HepG2 (cell line): Measurements from ENCODE around the gene MPI. TPM values are rescaled to one million over a fixed set of nuclear protein-coding genes. Genes with fewer than 3 reads are reported as not detected.

Source experiments
- ATAC-seq: fragments of 200-7000 bp; cut with Tn5 transposase; 3 replicates; pipeline ENCODE4 v1.9.1; 2020; ENCODE audit warnings: mild to moderate bottlenecking, moderate library complexity
- BruUV-seq: library from RNA; stranded (reverse); fragments of 400-500 nt; replicated peaks from 2 replicates; lab custom pipeline; 2021; lab: Mats Ljungman, UMichigan
- CTCF ChIA-PET: fragments of 300-600 bp; formaldehyde crosslinking; extraction: SDS; loops from one replicate; lab custom pipeline; 2021; ENCODE audit warnings: low total read pairs, inconsistent platforms, low intra/inter-chr PET ratio; lab: Yijun Ruan, JAX
- POLR2A ChIA-PET: fragments of 350-600 bp; sonication (Branson Sonifier 250); formaldehyde crosslinking; loops from one replicate; lab custom pipeline; 2020; ENCODE audit warnings: antibody characterized with exemption, inconsistent platforms; lab: Yijun Ruan, JAX
- DNase-seq: peaks from one replicate; pipeline ENCODE4 v3.0.0-alpha.2; 2015; ENCODE audit warnings: low spot score
- FAIRE-seq: peaks from 3 replicates; lab custom pipeline; 2011; peaks lifted over from hg19 to GRCh38; lab: Jason Lieb, UNC
- H2AFZ ChIP-seq: one replicate; pipeline ENCODE4 v1.6.1; 2011; ENCODE audit warnings: low read length, inconsistent platforms
- H3K27ac ChIP-seq: fragments of 300-600 bp; 3 replicates; pipeline ENCODE4 v1.8.0; 2011; ENCODE audit warnings: mixed run types, mild to moderate bottlenecking, mixed read lengths, low read length, inconsistent platforms; ENCODE audit not compliant: insufficient read depth; ENCODE audit errors: extremely low read length
- H3K27me3 ChIP-seq, 2 experiments: fragments of 200-600 bp in 1 of 2; 2 replicates in 1 of 2; 3 replicates in 1 of 2; pipeline versions ENCODE4 v1.6.0 to v1.8.0; 2011; ENCODE audit warnings: low read length in 2 of 2, mild to moderate bottlenecking in 2 of 2, moderate library complexity in 2 of 2, inconsistent platforms in 1 of 2; ENCODE audit not compliant: insufficient read depth in 2 of 2, control insufficient read depth in 1 of 2
- H3K36me3 ChIP-seq, 2 experiments: fragments of 200-600 bp in 1 of 2; replicated peaks in 1 of 2; 2 replicates in 1 of 2; 3 replicates in 1 of 2; pipeline versions ENCODE4 v1.5.1 to v1.8.0; 2011; ENCODE audit warnings: low read length in 2 of 2, inconsistent platforms in 1 of 2; ENCODE audit not compliant: insufficient read depth in 2 of 2, control insufficient read depth in 1 of 2
- H3K4me1 ChIP-seq: 2 replicates; pipeline ENCODE4 v1.5.1; 2012; ENCODE audit warnings: low read length, inconsistent platforms; ENCODE audit not compliant: insufficient read depth
- H3K4me2 ChIP-seq: 2 replicates; pipeline ENCODE4 v1.6.0; 2011; ENCODE audit warnings: low read depth, low read length, inconsistent platforms
- H3K4me3 ChIP-seq, 3 experiments: fragments of 200-600 bp in 1 of 3; sonication (generic), shearing (Covaris generic) in 1 of 3; replicated peaks in 1 of 3; 2 replicates each; pipeline ENCODE4 v1.5.1; 2011 to 2016; ENCODE audit warnings: low read length in 3 of 3, inconsistent platforms in 2 of 3, low read depth in 2 of 3, mild to moderate bottlenecking in 2 of 3, control low read depth in 1 of 3, mixed read lengths in 1 of 3; ENCODE audit not compliant: insufficient read depth in 1 of 3
- H3K79me2 ChIP-seq: one replicate; pipeline ENCODE4 v1.6.1; 2011; ENCODE audit warnings: low read length, inconsistent platforms; ENCODE audit not compliant: insufficient read depth
- H3K9ac ChIP-seq: 2 replicates; pipeline ENCODE4 v1.6.0; 2011; ENCODE audit warnings: mild to moderate bottlenecking, low read depth, low read length, inconsistent platforms; ENCODE audit not compliant: insufficient read depth
- H3K9me3 ChIP-seq: 2 replicates; pipeline ENCODE4 v1.5.1; 2012; ENCODE audit warnings: mild to moderate bottlenecking, low read length
- H4K20me1 ChIP-seq: 2 replicates; pipeline ENCODE4 v1.6.0; 2011; ENCODE audit warnings: inconsistent platforms, mild to moderate bottlenecking, low read length, moderate library complexity; ENCODE audit not compliant: insufficient read depth
- FOXA1 ChIP-seq, 2 experiments: fragments of 450-650 bp in 1 of 2; sonication (generic) in 1 of 2; formaldehyde crosslinking in 1 of 2; IDR thresholded peaks; 2 replicates each; pipeline versions ENCODE4 v1.4.0 to v1.6.1; 2016 to 2020; ENCODE audit warnings: missing genetic modification reagents in 1 of 2
- MED8 ChIP-seq: sonication (generic); formaldehyde crosslinking; IDR thresholded peaks from 2 replicates; pipeline ENCODE4 v1.8.1; 2023; ENCODE audit warnings: mild to moderate bottlenecking, missing genetic modification reagents; ENCODE audit not compliant: insufficient replicate concordance
- PAWR ChIP-seq: sonication (generic); formaldehyde crosslinking; IDR thresholded peaks from 2 replicates; pipeline ENCODE4 v1.4.0; 2020; ENCODE audit warnings: missing genetic modification reagents, mild to moderate bottlenecking, borderline replicate concordance
- SRSF4 ChIP-seq: fragments of 200-400 bp; formaldehyde crosslinking; IDR thresholded peaks from one replicate; pipeline ENCODE4 v1.6.1; 2018; ENCODE audit warnings: mild to moderate bottlenecking, low read depth, low read length, moderate library complexity; ENCODE audit not compliant: poor library complexity, severe bottlenecking
- SRSF9 ChIP-seq: fragments of 200-400 bp; formaldehyde crosslinking; IDR thresholded peaks from 2 replicates; pipeline ENCODE4 v1.6.1; 2018; ENCODE audit warnings: borderline replicate concordance, mild to moderate bottlenecking, low read depth, low read length; ENCODE audit not compliant: insufficient read depth, poor library complexity, severe bottlenecking
- SSRP1 ChIP-seq: IDR thresholded peaks from 2 replicates; pipeline ENCODE4 v1.6.1; 2016; ENCODE audit warnings: control low read depth
- TOPORS ChIP-seq: sonication (generic); formaldehyde crosslinking; IDR thresholded peaks from 2 replicates; pipeline ENCODE4 v1.8.0; 2023; ENCODE audit warnings: mild to moderate bottlenecking, missing genetic modification reagents
- ZNF33A ChIP-seq: sonication (generic); formaldehyde crosslinking; IDR thresholded peaks from 2 replicates; pipeline ENCODE4 v1.5.1; 2020; ENCODE audit warnings: missing genetic modification reagents, mild to moderate bottlenecking, moderate library complexity, borderline replicate concordance
- WGBS: methylation state at CpG from one replicate; pipeline ENCODE4 v1.1.6; 2017; ENCODE audit warnings: low lambda C conversion rate; 5-methylcytosine and 5-hydroxymethylcytosine counted together
- in situ Hi-C: cut with HindIII; loops from 2 replicates; pipeline ENCODE4 v1.10.0; 2017; ENCODE audit warnings: low pct_unique_long_range_greater_than_20kb; ENCODE audit not compliant: extremely low pct_ligation_motif_present
- intact Hi-C: fragments of 100-400 bp; cut with micrococcal nuclease; formaldehyde crosslinking; loops from one replicate; pipeline ENCODE4 v1.10.0; 2022; ENCODE audit not compliant: unreplicated experiment
- polyA plus RNA-seq, 8 experiments: library from polyadenylated mRNA; depleted of rRNA in 3 of 8; stranded (reverse) in 7 of 8; unstranded in 1 of 8; fragments of >200 nt; fragmentation: Illumina TruSeq in 4 of 8; extraction: Trizol in 4 of 8; gene quantifications; 2 replicates each; pipeline versions ENCODE4 v1.2.1 to v1.2.3, GENCODE V29; 2011 to 2016; ENCODE audit warnings: low read depth in 4 of 8, missing spikeins in 1 of 8, mixed read lengths in 1 of 8; ENCODE audit not compliant: insufficient read depth in 1 of 8
- total RNA-seq, 5 experiments: library from RNA; depleted of rRNA; stranded (reverse); fragments of >200 nt; fragmentation: Illumina TruSeq; extraction: Trizol; gene quantifications; 2 replicates each; pipeline ENCODE4 v1.2.3, GENCODE V29; 2016; ENCODE audit warnings: low read depth in 1 of 5
- TF ChIP-seq, protein P1 (sequence below): sonication (generic); formaldehyde crosslinking; IDR thresholded peaks from 2 replicates; pipeline ENCODE4 v1.8.1; 2023; ENCODE audit warnings: mild to moderate bottlenecking, missing genetic modification reagents
- TF ChIP-seq, protein P2 (sequence below): sonication (generic); formaldehyde crosslinking; IDR thresholded peaks from 2 replicates; pipeline ENCODE4 v1.4.0; 2020; ENCODE audit warnings: missing genetic modification reagents
- TF ChIP-seq, protein P3 (sequence below): IDR thresholded peaks from 2 replicates; pipeline ENCODE4 v1.6.1; 2016; ENCODE audit warnings: missing genetic modification reagents, missing compliant biosample characterization
- TF ChIP-seq, protein P4 (sequence below): sonication (generic); formaldehyde crosslinking; IDR thresholded peaks from 2 replicates; pipeline ENCODE4 v1.8.1; 2023; ENCODE audit warnings: missing genetic modification reagents, mild to moderate bottlenecking, borderline replicate concordance
- TF ChIP-seq, protein P5 (sequence below): sonication (generic); formaldehyde crosslinking; IDR thresholded peaks from 2 replicates; pipeline ENCODE4 v1.4.0; 2020; ENCODE audit warnings: mild to moderate bottlenecking, missing genetic modification reagents, borderline replicate concordance

MPI gene
- total and polyA plus RNA-seq, 2 of the 13 experiments (the other 11 are each of a cell fraction or from before 2014, with no cell fraction given): 36.9 to 63.5 TPM

DNA sequence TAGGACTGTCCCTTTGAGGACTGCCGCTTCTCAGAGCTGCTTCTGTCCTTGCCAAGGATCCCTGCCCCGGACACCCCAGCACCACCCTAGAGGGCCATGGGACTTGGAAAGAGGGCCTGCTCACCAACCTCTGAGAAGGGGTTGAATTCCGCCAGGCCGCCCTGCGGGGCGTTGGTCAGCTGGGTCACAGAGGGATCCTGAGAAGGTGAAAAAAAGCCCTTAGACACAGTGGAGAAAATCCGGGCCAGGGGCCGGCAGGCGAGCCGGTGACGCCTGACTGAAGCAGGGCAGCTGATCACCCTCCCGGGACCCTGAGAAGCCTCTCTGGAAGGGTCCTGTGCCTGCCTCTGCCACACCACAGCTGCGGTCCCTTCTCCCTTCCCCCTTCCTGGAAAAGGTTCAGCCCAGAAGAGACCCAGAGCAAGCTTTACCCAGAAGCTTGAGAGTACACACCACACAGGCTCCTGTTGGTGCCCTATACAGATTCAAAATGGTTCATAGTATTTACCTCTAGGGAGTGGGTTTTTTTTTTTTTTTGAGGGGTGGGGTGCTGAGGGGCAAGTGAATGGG is 35.3 kb upstream of the MPI start:
- Histone ChIP-seq H2AFZ (no peak overlapping the region), H3K27me3 (no peaks in the 10 kb centered on the region), H3K9me3 (no peaks in the 10 kb centered on the region), H3K4me1 (peaks cover 31% of the 10 kb centered on the region), H3K4me2 (no peak overlapping the region), H4K20me1 (0 out of 2 replicates have a peak, but pooled peaks cover 3% of the 10 kb centered on the region), H3K9ac (no peak overlapping the region), H3K79me2 (peaks cover 12% of the 10 kb centered on the region), H3K27ac (no peak overlapping the region), H3K36me3 (peaks cover 22 to 50% of the 10 kb centered on the region in 2 experiments; a peak in 4 of 5 replicates), H3K4me3 (no peak overlapping the region)
- in situ Hi-C loops (no loop called here), intact Hi-C loops (no loop called here)
- WGBS: over 99% methylated on average over 11 of the region's 13 CpGs
- POLR2A ChIA-PET: no interaction called here
- no peak for FAIRE-seq
- ATAC-seq: no peak
- CTCF ChIA-PET: no interaction called here
- no TSS peak for BruUV-seq
- no peak for DNase-seq
- TF ChIP-seq TOPORS (CRISPR knock-in tag) (no peak), ZNF33A (no peak), SSRP1 (CRISPR knock-in tag) (no peak), SRSF4 (no peak), FOXA1 (IDR thresholded peaks at IDR 0.05) (no peak), FOXA1 (CRISPR knock-in tag; IDR thresholded peaks at IDR 0.05) (no peak), SRSF9 (no peak), MED8 (CRISPR knock-in tag) (no peak), PAWR (CRISPR knock-in tag) (no peak)
- TF ChIP-seq, protein P1, sequence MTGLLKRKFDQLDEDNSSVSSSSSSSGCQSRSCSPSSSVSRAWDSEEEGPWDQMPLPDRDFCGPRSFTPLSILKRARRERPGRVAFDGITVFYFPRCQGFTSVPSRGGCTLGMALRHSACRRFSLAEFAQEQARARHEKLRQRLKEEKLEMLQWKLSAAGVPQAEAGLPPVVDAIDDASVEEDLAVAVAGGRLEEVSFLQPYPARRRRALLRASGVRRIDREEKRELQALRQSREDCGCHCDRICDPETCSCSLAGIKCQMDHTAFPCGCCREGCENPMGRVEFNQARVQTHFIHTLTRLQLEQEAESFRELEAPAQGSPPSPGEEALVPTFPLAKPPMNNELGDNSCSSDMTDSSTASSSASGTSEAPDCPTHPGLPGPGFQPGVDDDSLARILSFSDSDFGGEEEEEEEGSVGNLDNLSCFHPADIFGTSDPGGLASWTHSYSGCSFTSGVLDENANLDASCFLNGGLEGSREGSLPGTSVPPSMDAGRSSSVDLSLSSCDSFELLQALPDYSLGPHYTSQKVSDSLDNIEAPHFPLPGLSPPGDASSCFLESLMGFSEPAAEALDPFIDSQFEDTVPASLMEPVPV (CRISPR knock-in tag): no peak
- TF ChIP-seq, protein P2, sequence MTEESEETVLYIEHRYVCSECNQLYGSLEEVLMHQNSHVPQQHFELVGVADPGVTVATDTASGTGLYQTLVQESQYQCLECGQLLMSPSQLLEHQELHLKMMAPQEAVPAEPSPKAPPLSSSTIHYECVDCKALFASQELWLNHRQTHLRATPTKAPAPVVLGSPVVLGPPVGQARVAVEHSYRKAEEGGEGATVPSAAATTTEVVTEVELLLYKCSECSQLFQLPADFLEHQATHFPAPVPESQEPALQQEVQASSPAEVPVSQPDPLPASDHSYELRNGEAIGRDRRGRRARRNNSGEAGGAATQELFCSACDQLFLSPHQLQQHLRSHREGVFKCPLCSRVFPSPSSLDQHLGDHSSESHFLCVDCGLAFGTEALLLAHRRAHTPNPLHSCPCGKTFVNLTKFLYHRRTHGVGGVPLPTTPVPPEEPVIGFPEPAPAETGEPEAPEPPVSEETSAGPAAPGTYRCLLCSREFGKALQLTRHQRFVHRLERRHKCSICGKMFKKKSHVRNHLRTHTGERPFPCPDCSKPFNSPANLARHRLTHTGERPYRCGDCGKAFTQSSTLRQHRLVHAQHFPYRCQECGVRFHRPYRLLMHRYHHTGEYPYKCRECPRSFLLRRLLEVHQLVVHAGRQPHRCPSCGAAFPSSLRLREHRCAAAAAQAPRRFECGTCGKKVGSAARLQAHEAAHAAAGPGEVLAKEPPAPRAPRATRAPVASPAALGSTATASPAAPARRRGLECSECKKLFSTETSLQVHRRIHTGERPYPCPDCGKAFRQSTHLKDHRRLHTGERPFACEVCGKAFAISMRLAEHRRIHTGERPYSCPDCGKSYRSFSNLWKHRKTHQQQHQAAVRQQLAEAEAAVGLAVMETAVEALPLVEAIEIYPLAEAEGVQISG: no peak
- TF ChIP-seq, protein P3, sequence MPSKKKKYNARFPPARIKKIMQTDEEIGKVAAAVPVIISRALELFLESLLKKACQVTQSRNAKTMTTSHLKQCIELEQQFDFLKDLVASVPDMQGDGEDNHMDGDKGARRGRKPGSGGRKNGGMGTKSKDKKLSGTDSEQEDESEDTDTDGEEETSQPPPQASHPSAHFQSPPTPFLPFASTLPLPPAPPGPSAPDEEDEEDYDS (CRISPR knock-in tag): no peak
- TF ChIP-seq, protein P4, sequence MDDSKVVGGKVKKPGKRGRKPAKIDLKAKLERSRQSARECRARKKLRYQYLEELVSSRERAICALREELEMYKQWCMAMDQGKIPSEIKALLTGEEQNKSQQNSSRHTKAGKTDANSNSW (CRISPR knock-in tag): no peak
- TF ChIP-seq, protein P5, sequence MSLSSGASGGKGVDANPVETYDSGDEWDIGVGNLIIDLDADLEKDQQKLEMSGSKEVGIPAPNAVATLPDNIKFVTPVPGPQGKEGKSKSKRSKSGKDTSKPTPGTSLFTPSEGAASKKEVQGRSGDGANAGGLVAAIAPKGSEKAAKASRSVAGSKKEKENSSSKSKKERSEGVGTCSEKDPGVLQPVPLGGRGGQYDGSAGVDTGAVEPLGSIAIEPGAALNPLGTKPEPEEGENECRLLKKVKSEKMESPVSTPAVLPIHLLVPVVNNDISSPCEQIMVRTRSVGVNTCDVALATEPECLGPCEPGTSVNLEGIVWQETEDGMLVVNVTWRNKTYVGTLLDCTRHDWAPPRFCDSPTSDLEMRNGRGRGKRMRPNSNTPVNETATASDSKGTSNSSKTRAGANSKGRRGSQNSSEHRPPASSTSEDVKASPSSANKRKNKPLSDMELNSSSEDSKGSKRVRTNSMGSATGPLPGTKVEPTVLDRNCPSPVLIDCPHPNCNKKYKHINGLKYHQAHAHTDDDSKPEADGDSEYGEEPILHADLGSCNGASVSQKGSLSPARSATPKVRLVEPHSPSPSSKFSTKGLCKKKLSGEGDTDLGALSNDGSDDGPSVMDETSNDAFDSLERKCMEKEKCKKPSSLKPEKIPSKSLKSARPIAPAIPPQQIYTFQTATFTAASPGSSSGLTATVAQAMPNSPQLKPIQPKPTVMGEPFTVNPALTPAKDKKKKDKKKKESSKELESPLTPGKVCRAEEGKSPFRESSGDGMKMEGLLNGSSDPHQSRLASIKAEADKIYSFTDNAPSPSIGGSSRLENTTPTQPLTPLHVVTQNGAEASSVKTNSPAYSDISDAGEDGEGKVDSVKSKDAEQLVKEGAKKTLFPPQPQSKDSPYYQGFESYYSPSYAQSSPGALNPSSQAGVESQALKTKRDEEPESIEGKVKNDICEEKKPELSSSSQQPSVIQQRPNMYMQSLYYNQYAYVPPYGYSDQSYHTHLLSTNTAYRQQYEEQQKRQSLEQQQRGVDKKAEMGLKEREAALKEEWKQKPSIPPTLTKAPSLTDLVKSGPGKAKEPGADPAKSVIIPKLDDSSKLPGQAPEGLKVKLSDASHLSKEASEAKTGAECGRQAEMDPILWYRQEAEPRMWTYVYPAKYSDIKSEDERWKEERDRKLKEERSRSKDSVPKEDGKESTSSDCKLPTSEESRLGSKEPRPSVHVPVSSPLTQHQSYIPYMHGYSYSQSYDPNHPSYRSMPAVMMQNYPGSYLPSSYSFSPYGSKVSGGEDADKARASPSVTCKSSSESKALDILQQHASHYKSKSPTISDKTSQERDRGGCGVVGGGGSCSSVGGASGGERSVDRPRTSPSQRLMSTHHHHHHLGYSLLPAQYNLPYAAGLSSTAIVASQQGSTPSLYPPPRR (CRISPR knock-in tag): no peak
